NT2/D1 (cell line): ENCODE results near the gene SMTNL2.

Source experiments
- SUZ12 ChIP-seq: IDR thresholded peaks from 2 replicates; pipeline ENCODE4 v1.6.1; 2011; ENCODE audit not compliant: insufficient read length, insufficient read depth; ENCODE audit errors: extremely low read depth
- ZNF274 ChIP-seq: IDR thresholded peaks from 2 replicates; pipeline ENCODE4 v1.6.1; 2011; ENCODE audit warnings: mild to moderate bottlenecking, low read depth, low read length

DNA sequence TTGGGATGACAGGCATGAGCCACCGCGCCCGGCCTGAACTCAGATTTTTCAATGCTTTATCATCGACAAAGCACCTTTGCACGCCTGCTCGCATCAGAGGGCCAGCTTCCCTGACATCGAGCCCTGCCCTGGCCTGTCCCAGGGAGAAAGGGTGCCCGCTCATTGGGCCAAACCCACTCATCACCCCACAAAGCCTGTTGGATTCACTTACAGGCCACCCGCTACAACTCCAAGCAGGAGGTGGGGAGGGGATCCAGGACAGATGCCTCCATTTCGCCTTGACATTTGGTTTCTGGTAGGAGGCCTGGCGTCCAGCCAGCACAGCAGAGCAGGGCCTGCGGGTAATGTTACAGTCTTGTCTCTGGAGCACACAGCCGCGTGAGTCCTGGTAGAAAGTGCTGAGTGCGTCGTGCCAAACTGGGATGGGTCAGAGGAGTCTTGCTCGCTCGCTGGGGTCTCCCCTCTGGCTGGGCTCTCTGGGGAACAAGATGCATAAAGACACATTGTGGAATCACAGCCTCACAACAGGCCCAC lies 19.8 kb downstream of the SMTNL2 start:
- no peak for TF ChIP-seq SUZ12
- TF ChIP-seq ZNF274, result no peak
